NCI-H2196 treated with DMSO at 0.1 percent for 48 hours (cell line): ENCODE measurements around the gene LSM14B.
"Not testable (repeated sequence)": the region's sequence is repeated elsewhere in the genome, so short reads cannot be mapped to it uniquely, and the experiment has no call there.

Experiments
- DNase-seq: peaks from one replicate; lab custom pipeline; 2025; ENCODE audit not compliant: unreplicated experiment; lab: John Stamatoyannopoulos, UW

Gene LSM14B

DNA sequence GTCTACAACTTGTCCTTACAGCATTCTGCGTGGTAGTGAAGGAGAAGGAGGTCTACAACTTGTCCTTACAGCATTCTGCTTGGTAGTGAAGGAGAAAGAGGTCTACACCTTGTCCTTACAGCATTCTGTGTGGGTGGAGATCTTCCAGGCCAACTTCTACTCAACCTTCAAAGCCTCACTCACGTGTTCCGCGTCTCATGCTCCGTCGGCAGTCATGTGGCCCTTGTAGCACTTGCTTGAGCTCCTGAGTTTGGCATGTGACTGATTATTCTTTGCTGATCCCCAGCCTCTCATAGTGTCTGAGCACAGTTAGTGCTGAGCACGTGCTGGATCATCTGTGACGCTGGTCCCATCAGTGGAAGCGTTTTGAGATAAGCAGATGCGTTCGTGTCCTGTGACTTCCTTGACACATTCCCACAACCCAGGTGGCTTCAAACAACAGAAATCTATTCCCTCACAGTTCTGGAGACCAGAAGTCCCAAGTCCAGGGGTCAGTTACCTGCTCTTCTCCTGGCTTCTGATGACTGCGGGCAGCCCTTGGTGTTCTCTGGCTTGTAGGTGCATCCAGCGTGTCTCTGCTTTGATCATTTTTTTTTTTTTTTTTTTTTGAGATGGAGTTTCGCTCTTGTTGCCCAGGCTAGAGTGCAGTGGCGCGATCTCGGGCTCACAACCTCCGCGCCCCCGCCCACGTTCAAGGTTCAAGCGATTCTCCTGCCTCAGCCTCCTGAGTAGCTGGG is 23.9 kb downstream of the LSM14B start:
- no peak for DNase-seq

DNA sequence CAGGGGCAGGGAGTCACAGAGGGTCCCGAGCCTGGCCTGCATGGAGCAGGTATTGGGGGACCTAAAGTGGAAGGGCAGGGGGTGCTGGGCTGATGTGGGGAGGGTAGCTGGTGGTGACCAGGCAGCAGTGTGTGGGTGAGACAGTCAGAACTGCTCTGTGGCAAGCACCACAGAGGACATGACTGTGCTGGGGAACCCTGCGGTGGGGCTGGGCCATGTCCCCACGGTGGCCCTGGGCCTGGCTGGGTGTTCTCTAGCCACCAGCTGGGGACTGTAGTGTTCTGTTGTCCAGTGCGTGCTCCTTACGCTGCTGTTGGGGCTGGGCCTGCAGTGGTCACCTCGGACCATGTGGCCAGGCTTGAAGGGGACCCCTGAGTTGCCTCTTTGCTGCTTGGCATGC is 24.9 kb downstream of the LSM14B start:
- DNase-seq: no peak

DNA sequence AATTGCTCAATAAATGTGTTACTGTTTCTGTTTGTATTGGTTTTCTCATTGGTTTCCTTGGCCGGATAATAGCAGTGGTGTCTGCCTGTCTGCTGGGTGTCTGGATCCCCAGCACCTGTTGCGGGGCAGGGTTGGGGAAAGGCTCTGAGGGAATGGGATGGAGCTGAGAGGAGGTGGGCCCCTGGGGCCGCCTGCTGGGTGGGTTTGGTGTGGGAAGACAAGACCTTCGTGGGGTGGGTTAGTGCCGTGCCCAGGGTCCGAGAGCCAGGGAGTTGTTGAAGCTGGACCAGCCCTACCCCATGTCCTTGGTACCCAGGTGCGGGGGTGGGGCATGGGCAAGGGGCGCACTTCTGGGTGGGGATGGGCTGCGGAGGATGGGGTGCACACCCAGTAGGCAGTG is 25.3 kb downstream of the LSM14B start:
- DNase-seq: no peak

DNA sequence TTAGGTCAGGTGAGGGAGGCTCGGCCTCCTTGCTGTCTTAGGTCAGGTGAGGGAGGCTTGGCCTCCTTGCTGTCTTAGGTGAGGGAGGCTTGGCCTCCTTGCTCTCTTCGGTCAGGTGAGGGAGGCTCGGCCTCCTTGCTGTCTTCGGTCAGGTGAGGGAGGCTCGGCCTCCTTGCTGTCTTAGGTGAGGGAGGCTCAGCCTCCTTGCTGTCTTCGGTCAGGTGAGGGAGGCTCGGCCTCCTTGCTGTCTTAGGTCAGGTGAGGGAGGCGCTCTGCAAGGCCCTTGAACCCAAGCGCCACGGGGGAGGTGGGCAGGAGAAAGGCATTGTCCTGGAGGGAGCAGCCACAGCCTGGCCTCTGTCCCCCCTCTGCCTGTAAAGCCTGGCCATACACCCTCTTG is 26.1 kb downstream of the LSM14B start:
- DNase-seq: not testable (repeated sequence)

DNA sequence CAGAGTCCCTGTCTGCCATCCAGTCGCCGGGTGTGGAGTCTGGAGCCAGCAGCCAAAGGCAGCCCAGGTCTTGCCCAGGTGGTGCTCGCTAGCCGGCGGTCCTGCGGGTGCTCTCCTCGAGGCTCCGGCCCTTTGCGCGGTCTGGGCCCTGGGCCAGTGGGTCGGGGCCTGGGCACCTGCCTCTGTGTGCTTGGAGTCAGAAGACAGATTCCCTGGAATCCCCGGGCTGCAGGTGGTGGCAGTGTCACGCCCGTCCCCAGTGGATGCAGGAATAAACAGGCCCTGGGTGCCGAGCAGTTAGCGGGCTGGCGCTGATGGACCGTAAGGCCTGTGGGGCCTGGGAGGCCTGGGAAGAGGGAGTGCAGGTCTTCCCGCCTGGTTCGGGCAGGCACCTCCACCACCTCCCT is 26.6 kb downstream of the LSM14B start:
- no peak for DNase-seq

DNA sequence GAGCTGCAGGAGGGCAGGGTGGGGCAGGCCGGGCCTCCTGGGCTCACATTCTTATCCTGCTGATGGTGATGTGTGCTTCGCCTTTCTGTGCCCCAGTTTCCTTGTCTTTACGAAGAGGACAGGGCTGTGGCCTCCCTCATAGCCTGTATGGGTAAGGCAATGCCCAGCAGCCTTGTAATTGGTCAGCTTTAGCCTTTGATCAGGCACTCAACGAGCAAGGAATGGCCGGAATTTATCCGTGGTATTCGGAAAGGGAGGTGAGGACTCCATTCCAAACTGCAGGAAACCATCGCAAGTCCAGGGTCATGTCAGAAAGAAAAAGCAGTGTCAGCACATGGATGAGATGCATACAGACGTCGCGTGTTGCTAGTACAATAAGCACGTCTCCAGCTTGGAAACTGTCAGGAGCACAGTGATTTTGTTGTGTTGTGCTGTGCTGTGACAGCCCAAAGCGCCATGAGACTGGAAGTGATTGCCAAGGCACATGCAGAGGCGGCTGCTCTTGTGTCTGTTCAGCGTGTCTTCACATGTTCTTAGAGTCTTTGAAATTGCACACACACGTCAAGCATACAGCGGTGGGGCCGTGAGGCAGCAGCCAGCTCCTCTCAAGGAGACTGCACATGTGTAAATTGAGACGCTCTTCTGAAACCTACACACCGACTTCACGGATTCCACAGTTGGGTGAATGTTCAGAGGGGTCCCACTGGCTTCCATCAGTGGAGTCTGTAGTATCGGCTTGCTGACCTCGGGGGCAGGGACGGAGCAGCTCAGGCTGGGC is 27.4 kb downstream of the LSM14B start:
- DNase-seq: no peak

DNA sequence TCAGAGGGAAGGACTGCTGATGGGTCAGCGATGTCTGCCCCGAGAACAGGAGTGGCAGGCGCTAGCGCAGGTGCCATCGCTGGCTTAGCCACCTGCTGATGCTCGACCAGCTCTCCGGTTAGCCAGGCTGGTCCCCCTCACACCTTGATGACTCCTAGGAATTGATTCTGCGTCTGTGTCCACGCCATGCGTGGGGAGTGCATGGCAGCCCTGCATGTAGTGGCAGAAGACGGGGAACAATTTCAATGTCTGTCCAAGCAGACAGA is 28.0 kb downstream of the LSM14B start:
- no peak for DNase-seq

DNA sequence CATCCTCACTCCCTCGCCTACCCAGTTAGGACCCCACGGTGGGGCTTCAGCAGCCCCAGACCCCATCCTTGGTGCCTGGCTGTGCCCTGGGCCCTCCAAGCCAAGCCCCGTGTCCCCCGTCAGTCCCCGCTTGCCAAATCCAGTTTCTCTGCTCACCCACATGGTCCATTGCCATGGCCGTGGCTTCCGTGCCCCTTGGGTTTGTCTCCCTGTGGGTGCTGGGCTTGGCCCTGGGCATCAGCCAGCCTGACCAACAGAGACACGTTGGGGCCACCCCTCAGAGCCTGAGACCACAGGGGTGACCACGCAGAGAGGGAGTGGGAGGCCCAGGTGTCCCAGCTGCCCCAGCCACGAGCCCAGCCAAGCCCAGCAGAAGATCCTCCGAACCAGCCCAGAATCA is 28.9 kb downstream of the LSM14B start:
- DNase-seq: no peak

DNA sequence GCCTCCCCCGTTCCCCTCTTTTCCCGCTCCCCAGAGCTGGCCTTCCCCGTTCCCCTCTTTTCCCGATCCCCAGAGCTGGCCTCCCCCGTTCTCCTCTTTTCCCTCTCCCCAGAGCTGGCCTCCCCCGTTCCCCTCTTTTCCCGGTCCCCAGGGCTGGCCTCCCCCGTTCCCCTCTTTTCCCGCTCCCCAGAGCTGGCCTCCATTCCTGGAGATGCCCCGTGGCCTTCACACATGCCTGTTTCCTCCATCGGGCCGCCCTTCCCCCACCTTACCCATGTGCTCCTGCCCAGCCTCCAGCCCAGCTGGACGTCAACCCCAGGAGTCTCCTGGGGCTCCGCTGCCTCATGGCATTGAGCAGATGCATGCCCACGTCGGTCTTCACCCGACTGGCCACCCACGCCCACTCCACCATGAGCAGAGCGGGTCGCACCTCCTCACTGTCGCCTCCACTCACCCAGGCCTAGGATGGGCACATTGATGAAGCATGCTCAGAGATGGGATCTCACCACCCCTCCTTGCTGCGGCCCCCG is 29.6 kb downstream of the LSM14B start:
- no peak for DNase-seq

DNA sequence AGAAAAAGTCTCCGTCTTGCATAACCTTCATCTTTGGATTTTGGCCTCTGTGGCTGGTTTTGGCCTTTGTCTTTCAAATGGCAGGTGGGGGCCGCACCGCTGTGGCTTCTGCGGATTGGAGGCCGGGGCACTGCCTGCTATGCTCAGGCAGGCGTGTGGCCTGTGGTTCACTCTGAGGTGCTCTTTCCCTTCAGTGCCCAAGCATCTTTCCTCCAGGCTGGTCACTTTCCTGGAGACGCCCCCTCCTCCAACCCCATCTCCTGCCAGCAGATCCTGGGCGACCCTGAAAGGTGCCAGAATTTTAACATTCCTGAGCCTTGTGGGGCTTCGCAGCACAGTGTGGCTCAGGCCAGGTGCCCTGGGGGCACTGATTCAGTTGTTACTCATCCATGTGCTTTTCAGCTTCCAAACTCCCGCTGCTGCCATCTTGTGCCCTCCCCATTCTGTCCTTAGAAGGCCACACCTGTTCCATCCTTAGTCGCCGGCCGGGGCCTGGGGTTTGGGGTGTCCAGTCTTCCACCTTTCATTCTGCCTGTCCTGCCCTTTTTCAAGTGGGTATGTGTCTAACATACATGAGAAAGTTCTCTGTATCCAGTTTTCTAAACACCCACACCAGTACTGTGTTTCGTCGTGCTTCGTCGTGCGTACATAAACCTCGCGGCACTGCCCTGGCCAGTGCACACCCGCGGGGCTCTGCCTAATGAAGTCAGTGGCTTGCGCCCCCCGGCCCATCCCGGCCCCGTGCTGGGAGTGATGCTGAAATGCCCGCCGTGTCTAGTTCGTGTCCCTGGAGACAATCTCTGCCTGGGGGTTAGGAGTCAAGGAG is 33.4 kb downstream of the LSM14B start:
- DNase-seq: no peak

DNA sequence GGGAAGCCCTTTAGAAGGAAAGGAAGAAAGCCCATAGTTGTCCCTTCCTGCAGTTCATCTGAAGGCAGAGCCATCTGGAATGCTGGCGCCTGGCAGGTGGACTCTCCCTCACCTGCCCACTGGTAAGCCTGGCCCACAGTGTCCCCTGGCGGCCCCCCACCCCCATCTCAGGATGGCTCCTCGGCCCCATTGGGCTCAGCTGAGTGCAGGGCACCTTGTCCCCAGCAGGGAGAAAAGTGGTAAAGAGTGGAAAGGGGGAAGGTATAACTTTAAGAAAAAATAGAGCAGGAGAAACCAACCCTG is 33.9 kb downstream of the LSM14B start:
- DNase-seq: no peak

DNA sequence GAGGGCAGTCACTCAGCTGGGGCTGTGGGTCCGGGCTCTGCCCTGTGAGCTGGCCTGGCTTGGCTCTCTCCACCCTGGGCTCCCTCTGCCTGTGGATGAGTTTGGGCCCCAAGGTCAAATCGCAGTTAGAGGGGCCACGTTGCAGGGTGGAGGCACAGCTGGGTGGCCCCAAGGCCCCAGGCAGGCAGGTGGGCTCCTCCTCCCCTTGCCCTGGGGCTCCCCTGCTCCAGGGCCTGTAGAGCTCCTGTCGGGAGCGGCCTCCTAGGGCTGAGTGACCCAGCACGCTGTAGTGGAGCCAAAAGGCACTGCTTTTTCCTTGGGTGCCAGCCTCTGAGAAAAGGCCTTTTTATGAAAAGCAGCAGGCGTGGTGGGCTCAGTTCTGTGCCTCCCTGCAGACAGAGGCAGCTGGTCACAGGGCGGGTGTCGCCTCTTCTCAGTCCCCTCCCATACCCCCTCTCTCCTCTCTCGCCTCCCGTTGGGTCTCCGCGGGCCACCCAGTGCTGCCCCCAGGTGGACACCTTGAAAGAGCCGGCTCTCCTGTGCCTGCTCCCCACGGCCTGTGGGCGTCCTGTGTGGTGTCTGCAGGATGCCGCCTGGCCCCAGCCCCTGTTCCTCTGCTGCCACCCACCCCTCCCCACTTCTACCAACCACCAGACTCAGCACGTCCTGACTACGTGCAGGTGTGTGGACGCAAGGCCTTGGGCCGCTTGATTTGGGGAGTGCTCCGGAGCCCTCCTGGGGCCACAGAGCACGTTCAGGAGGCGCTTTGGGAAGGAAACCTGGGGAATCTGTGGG is 34.5 kb downstream of the LSM14B start:
- DNase-seq: no peak

DNA sequence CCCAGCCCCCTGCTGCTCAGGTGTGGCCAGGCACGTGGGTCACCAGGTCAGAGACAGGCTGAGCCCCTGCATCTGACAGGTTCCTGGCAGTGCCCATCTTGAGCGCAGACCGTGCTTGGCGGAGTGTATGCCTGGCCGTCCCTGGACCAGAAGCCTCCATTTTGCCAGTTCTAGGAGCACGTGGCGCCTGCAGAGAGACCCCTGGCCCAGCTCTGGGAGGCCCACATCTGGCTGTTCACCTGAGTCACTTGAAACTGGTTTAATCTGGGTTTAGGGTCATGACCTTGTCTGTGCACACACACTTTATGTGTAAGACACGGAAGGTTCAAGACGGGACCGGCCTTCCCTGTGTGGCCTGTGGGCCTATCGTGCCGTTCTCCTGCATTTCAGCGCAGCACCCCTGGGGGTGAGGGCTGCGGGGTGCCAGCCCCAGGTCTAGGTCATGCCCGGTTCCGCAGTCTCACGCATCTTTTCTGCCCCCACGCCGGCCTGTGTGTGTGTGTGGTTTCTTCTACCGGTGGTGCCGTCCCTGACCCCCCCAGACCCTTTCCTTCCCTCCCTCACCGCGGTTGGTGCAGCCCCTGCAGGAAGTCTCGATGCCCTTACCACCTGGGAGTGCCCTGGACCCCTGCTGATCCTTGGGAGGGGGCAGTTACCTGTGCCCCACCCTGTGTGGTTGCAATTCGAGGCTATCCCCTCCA is 35.3 kb downstream of the LSM14B start:
- no peak for DNase-seq

DNA sequence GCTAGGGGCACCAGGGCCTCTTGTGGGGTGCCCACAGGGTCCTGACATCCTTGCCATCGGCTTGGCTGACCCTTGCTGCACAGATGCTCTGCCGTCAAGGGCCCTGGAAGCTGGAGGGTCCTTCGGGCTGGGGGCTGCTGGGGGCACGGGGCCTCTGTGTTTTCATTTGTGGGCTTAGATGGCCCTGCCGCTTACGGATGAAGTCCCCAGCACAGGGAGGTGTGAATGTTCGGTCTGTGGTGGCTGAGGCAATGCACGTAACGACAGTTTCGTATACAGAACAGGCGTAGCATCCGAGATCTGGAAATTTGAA is 35.8 kb downstream of the LSM14B start:
- DNase-seq: no peak

DNA sequence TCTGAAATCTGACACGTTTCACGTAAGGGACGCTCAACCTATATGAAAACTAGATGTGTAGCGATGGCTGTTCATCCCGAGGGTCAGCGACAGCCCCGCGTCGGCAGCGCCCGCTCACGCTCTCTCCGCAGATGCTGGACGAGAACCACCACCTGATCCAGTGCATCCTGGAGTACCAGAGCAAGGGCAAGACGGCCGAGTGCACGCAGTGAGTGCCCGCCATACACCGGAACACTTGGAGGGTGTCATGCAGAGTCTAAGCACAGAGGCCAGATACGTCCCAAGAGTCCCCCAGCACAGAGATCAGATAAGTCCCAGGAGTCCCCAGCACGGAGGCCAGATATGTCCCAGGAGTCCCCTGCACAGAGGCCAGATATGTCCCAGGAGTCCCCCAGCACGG is 36.3 kb downstream of the LSM14B start:
- DNase-seq: no peak

DNA sequence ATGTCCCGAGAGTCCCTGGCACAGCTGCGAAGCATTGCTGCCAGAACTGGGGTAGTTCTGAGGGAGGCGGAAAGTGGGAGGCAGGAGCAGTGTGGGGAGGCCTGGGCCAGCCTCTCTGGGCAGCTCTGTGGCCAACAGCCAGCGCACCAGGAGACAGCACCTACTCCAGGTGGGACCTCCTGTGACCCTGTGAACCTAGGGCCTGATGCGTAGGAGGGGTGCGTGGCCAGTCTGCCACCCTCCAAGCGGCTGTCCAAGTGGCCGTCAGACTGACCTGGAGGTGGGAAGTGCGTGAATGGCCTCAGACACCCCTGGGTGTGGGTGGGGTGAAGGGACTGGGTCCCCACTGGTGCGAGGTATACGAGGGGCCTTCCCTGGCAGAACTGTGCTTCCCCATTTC is 36.8 kb downstream of the LSM14B start:
- DNase-seq: no peak

DNA sequence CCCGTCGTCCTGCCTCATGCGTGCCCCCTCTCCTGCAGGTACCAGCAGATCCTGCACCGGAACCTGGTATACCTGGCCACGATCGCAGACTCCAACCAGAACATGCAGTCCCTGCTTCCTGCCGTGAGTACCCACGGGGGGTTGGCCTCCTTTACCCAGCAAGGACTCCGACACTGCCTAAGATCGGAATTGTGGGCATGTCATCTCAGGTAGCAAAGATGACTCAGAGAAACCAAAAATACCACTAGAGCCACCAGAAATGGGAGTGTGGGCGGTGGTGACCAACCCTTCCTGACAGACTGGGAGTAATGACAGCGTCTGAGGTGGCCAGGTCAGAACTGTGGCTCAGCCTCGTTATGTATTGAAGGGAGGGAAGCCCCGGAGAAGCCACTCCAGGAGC is 37.6 kb downstream of the LSM14B start:
- DNase-seq: no peak

DNA sequence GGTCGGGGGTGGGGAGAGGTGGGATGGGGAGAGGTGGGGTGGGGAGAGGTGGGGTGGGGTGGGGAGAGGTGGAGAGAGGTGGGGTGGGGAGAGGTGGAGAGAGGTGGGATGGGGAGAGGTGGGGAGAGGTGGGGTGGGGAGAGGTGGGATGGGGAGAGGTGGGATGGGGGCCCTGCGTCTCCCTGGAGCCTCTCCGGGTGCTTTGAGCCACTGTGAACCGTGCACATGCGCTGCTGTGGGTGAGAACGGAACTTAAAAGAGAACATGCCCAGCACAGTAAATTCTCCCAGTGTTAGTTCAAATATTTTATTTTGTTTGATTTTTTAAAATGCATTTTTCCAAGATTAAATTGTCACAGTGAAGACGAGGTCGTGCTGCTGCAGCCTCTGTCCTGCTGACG is 38.0 kb downstream of the LSM14B start:
- DNase-seq: no peak

DNA sequence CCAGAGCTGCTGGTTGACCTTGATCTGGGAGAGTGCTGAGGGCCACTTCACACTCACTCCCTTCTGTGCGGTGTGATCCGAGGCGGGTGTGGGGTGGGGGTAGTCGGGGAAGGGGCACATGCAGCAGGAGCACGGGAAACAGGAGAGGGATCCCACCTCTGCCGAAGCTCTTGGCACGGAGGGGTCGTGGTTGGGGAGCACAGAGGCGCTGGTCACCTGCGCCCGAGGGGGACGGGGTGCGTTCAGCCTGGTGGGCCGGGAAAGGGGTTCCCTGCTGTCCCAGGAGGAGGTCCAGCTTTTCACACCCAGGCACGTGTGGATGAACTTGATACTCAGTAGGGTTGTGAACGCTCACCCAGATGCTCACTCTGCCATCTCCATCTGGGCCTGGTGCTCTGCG is 38.6 kb downstream of the LSM14B start:
- DNase-seq: no peak

DNA sequence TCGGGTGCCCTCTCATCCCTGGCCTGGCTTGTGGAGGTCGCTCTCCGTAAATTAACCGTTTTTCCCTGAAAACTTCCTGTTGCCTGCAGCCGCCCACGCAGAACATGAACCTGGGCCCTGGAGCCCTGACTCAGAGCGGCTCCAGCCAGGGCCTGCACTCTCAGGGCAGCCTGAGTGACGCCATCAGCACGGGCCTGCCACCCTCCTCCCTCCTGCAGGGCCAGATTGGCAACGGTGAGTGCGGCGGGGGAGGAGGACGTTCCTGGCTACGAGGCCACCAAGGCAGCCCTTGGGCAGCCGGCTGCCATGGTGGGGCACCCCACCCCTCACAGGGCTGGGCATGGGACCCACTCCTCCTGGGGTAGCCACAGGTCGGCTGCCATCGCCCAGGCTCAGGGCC is 39.1 kb downstream of the LSM14B start:
- DNase-seq: no peak
